HG03280 (cell line): Measurements from ENCODE around the gene LSM3.

Source experiments
- ATAC-seq: cut with Tn5 transposase; IDR thresholded peaks from one replicate; pipeline ENCODE4 v1.9.1; 2021; ENCODE audit warnings: mild to moderate bottlenecking, moderate library complexity; ENCODE audit not compliant: unreplicated experiment

Gene LSM3

GRCh38 chr3:14156843-14157561 is 21.6 kb upstream of the LSM3 start:
- ATAC-seq, result no peak

GRCh38 chr3:14157951-14158350 is 20.7 kb upstream of the LSM3 start:
- ATAC-seq, result no peak

DNA sequence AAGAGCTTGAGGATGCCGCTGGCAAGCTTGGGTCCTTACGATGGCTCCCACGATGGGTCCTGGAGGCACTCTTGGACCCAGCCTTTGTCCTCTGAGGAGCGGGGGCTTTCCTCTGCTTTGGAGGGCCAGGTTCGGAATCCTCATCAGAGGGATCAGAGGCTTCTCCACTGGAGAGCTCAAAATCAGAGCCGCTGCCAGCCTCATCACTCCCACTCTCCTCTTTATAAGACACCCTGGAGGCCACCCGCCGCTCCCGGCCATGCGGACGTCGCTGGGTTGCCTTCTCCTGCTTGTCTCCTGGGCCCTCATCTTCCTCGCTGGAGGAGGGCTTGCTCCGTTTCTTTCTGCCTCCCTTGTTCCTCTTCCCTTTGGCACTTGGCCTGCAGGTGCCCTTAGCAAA is 20.2 kb upstream of the LSM3 start:
- no peak for ATAC-seq

- no peak for ATAC-seq
Measured at GRCh38 chr3:14159426-14159825, 19.2 kb upstream of the LSM3 start.

- no peak for ATAC-seq
Measured at GRCh38 chr3:14161282-14161681, 17.3 kb upstream of the LSM3 start.

GRCh38 chr3:14162178-14162577 is 16.4 kb upstream of the LSM3 start:
- ATAC-seq, result no peak

- no peak for ATAC-seq
Measured at GRCh38 chr3:14166877-14167603, 11.6 kb upstream of the LSM3 start.

- no peak for ATAC-seq
Measured at GRCh38 chr3:14169435-14169834, 9.2 kb upstream of the LSM3 start.

DNA sequence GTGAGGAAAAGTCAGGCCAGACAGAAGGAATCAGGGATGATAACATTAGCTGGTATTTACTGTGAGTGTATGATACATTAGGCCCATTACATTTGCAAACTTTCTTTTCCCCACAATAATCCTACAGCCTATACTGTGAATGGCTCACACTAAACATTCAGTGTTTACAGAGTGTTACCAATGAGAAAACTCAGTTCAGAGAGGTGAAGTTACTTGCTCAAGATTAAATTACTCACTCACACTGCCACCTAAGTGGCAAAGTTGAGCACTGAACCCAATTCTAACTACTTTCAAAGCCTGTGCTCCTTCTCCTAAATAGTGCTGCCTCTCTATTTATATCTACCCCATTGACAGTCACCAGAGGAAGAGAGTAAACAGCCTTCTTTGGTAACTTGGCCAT is 8.7 kb upstream of the LSM3 start:
- ATAC-seq, result no peak

DNA sequence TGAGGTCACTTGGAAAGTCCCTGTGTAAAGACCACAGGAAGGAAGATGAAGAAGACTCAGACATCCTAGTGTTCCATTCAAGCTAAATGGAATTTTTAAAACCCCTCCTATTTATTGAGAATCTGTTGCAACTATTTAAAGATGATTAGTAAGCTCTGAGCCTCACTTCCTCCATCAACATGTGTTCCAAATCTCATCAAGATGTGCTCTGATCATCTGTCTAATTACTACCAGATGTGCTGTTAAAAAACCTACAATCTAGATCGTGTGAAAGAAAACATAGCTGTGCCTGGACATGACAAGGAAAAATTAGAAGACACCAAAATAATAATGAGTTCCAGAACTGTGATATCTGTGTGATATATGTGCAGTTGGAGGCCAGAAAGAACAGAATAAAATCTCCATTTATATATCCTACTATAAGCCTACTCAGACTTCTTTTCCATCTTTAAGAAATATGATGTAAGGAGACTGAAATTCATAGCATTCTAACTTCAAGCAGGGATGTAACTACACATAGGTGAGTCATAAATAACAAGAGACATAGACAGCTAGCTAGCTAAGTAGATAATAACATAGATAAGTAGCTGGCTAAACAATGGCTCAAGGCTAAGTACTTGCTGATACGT is 8.0 kb upstream of the LSM3 start:
- no peak for ATAC-seq

DNA sequence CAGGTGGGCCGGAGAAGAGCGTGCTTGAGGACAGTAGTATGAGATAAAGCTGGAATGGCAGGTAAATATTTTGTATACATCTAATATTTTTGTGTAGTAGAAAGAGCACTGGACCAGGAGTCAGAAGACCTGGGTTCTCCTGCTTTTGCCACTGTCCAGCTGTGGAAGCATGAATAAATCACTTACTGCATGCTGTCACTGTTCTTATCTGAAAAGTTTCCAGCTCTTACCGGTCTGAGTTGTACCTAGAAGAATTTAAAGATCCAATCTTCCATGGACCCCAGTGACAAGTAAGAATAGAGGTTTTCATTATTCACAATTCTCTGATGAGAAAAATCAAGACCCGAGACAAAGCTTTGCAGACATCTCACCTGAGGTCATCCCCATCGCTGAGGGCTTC is 6.1 kb upstream of the LSM3 start:
- no peak for ATAC-seq

- ATAC-seq, result no peak
Measured at GRCh38 chr3:14174483-14174882, 4.1 kb upstream of the LSM3 start.

DNA sequence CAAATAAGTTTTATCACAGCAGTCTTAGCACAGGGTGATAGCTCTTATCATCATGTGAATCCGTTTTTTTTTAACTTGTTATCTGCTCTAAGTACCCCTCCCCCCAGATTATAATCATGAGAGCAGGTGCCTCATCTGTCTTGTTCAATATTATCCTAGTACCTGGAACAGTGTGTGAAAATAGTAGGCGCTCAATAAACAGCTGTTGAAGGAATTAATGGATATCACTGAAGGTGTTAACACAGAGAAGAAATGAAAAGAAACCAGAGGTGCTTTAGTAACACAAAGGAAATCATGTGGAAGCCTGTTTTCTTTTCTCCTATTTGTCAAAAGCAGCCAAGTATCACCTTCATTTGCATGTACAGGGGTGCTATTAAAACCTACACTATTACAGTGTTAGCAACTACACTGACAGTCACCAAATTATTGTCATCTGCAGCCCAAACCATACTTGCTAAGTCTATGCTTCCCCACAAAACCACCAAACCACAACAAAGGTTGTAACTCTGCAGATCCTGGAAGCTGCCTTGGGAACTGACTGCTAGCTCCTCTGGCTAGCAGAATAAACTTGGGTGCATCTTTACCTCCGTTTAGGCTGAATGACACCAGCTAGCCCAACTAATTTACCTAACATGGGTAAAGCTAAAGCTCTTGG is 3.1 kb upstream of the LSM3 start:
- ATAC-seq, result no peak

DNA sequence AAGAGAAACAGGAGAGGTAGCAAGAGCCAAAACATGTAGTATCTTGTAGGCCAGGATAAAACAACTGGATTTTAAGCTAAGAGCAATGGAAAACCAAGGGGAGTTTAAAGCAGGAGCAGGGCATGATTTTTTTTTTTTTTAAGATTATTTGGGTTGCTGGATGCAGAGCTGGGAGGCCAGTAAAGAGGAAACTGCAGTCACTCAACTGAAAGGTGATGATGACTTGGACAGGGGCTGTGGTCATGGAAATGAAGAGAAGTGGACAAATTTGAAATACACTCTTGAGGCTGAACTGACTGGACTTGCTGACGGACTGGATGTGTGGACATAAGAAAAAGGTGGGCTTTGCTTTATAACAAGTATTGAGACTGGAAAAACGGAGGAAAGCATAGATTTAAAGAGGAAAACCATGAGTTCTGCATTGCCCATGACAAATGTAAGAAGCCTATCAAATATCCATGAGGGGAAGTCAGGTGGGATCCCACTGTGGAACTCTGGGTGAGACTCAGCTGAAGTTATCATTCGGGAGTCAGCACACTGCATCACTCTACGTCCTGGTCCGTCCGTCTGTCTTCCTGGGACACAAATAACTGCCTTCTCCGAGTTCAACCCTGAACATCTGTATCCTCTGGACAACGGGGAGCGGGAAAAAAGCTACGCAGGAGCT is 904 bp upstream of the LSM3 start:
- peak; percentile 6 for ATAC-seq

GRCh38 chr3:14179114-14179465 is 473 bp downstream of the LSM3 start:
- no peak for ATAC-seq

DNA sequence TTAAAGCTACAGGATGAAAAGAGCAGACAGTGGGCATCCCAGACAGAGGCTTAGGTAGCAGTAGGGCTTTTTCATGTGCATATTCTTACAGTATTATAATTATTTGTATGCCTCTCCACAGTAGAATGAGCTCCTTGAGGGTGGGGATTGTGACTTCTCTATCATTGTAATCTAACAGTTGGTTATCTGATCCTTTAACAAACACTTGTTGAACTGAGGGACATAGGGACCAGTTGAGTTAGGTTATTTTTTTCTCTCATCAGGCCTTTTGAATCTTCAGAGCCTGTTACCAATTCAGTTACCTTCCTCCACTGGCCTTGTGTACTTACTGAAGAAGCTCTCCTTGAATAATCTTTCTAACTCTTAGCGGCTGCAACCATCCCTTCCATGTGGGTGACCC is 1.2 kb downstream of the LSM3 start:
- ATAC-seq, result no peak

DNA sequence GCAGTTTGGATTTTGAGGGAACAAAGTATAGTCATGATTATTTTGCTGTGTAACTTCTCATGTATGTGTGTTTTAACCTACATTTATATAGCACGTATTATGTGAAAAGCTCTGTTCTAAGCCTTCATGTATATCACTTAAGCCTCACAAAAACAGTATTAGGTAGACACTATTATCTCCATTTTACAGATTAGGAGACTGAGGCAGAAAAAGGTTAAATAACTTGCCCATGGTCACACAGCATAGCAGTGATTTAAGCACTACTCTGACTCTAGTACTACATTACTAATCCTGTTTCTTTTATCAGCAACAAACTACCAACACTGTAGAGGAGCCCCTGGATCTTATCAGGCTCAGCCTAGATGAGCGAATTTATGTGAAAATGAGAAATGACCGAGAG is 2.6 kb downstream of the LSM3 start:
- no peak for ATAC-seq

GRCh38 chr3:14183015-14183577 is 4.5 kb downstream of the LSM3 start:
- ATAC-seq, result no peak

DNA sequence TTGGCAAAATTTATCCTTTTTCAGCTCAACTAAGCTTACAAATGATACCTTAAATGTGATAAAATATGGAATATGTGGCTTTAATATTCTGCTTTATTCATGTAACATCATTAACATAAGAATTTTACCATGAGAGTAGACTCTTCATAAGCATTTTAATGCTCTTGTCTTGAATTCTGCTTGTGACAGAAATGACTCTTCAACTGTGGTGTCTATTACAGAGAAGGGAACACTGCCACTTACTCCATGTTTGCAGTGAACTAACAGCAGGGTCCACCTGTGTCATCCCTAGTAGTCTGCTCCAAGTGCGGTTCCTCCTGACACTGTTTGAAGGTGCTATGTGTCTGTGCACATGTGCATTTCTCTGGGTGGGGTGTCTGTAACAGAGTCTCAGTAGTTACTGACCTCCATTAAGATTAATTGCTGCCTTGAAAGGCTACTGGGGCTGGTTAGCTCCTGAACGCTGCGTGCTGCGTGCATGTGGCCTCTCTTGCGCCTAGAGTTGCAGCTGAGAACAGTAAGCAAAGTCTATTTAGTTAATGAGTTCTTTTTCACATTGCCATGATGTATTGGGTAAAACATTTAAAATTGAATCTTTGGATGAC is 8.3 kb downstream of the LSM3 start:
- no peak for ATAC-seq

GRCh38 chr3:14188041-14188754 is 9.6 kb downstream of the LSM3 start:
- ATAC-seq, result no peak
